HFF-Myc (cell line): ENCODE data around the gene APEX1.

Source experiments
- DNase-seq: peaks from one replicate; pipeline ENCODE4 v3.0.0-alpha.2; 2011; ENCODE audit warnings: low read depth; ENCODE audit errors: extremely low read depth
- H3K4me3 ChIP-seq: replicated peaks from 2 replicates; pipeline ENCODE4 v1.5.1; 2011; ENCODE audit warnings: low read depth, mild to moderate bottlenecking, control low read depth, low read length
- TF ChIP-seq, protein P1 (sequence below): IDR thresholded peaks from 2 replicates; pipeline ENCODE4 v1.5.1; 2012; ENCODE audit warnings: mild to moderate bottlenecking, low read depth, low read length, control low read depth; ENCODE audit errors: missing control alignments

APEX1 gene

DNA sequence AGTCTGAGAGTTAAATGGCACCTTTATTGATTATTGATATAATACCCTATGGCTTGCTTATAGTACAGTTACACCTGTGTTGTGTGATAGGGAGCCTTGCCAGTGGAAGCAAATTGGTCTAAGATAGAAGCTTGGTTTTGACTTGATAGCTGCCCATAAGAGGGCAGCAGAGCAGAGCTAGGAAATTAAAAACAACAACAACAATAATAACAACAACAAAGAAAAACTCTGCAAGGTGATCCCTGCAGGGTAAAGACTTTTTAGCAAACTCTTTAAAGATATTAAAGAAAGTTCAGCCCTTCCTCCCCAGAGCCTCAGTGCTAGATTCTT lies 32.3 kb downstream of the APEX1 start:
- no peak for DNase-seq
- no peak overlapping the region for H3K4me3 ChIP-seq
- TF ChIP-seq, protein P1, sequence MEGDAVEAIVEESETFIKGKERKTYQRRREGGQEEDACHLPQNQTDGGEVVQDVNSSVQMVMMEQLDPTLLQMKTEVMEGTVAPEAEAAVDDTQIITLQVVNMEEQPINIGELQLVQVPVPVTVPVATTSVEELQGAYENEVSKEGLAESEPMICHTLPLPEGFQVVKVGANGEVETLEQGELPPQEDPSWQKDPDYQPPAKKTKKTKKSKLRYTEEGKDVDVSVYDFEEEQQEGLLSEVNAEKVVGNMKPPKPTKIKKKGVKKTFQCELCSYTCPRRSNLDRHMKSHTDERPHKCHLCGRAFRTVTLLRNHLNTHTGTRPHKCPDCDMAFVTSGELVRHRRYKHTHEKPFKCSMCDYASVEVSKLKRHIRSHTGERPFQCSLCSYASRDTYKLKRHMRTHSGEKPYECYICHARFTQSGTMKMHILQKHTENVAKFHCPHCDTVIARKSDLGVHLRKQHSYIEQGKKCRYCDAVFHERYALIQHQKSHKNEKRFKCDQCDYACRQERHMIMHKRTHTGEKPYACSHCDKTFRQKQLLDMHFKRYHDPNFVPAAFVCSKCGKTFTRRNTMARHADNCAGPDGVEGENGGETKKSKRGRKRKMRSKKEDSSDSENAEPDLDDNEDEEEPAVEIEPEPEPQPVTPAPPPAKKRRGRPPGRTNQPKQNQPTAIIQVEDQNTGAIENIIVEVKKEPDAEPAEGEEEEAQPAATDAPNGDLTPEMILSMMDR: no peak

DNA sequence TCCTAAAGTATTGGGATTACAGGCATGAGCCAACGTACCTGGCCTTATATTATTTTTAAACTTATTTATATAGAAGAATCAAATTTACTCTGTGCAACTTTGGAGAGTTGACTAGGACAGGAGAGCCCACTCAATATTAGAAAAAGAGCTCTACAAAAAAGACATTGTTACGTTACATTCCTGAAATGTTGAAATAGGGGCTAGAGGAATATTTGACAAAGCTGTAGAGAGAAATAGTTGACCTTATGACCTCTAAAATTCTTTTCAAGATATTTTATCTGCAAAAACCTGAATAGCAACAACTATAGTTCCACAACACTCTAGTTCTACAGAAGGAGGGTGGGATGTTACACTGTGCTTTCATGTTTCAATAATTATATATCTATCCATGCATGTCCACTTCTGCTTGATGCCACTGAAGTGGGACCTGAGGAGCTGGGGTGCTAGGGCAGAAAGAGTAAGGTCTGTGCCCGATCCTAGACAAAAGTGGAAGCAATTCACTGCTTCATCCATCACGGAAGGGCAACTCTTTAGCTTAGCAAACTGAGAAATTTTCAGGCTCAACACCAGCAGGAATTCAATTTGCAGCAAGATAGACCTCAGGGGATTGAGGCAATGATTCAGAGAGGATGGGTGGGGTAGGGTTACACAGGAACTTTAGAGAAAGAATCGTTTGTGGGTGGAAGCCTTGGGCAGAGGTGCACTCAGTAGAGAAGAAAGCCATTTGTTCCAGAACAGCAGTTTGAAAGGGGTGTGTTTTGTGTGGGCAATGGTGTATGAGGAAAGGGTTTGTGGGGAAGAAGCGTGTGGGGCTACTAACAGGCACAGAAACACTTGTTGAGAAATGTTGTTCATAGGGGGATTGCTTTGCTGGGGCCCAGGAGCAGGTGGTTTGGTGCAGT lies 34.3 kb downstream of the APEX1 start:
- no peak overlapping the region for H3K4me3 ChIP-seq
- no peak for DNase-seq

DNA sequence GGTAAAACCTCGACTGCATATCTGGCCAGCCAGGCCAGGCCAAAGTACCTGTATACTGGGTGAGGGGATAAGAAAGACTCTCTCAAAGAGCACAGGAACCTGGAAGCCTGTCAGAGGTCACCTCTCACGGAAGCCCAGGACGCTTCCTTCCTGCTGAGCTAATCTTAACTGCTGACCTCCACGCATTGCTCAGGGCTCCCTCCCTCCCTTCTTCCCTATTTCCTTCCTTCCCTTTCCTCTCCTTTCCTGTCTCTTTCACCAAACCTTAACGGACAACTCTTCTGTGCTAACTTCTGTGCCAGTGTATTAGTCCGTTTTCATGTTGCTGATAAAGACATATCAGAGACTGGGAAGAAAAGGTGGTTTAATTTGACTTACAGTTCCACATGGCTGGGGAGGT lies 35.5 kb downstream of the APEX1 start:
- TF ChIP-seq, protein P1: no peak
- H3K4me3 ChIP-seq: no peak overlapping the region
- no peak for DNase-seq

More for the DNA sequence above, 34.3 kb downstream of the APEX1 start:
- TF ChIP-seq, protein P1: no peak

DNA sequence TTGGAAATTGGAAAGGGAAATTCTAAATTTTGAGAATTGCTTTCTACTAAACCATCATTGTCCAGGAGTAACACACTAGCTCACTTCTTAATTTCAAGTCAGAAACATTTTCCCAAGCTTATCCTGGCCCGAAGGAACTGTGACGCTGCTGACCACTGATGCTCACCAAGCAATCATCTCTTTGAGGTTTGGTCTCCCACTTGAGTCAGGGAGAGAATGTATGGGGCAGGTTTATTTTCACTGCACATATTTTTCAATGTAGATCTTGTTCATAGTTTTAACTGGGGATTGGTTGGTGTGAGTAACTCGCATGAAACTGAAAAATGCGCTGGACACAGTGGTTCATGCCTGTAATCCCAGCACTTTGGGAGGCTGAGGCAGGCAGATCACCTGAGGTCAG lies 37.5 kb downstream of the APEX1 start:
- TF ChIP-seq, protein P1: no peak
- H3K4me3 ChIP-seq: no peak overlapping the region
- DNase-seq: no peak

DNA sequence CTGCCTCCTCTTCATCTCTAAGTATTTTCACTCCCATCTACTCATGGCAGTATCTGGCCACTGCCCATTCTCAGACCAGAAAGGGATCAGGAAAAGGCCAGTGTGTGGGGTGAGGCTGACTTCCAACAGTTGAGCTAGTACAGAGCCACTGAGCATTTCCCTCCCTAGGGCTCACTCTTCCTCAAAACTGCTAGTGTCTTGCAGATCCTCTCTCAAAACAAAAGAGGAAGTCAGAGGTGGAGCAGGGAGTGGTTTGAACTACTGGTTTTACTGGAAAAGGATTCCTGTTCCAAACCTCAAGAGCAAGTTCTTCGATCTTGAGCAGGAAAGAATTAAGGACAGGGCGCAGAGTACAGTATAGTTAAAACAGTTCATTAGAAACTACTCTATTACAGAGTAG lies 38.6 kb downstream of the APEX1 start:
- TF ChIP-seq, protein P1: no peak
- DNase-seq: no peak
- H3K4me3 ChIP-seq: no peak overlapping the region

DNA sequence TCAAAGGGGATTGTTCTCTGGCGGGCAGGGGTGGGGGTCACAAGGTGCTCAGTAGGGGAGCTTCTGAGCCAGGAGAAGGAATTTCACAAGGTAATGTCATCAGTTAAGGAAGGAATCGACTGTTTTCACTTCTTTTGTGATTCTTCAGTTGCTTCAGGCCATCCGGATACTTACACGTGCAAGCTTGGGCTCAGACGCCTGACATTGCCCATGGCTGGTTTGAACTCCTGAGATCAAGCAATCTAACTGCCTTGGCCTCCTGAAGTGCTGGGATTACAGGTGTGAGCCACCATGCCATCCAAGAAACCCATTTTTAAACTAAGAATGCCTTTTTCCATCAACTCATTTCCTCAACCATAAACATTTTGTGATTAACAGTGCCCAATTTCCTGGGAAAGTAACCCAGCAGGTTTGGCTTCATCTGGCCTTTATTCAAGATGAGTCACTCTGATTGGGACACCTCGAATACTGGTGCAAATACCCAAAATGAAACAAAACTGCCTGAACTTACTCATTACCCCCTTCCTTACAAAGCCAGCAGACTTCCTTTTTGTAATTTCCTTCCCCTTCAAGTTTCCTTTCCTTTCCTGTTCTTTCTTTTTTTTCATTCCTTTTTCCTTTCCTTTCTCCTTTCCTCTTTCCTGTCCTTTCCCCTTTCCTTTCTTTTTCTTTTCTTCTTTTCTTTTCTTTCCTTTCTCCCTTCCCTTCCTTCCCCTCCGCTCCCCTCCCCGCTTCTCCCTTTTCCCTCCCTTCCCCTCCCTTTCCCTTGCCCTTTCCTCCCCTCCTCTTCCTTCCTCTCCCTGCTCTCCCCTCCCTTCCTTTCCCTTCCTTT lies 40.1 kb downstream of the APEX1 start:
- TF ChIP-seq, protein P1: no peak
- DNase-seq: no peak
- H3K4me3 ChIP-seq: no peak overlapping the region
